ENCODE data around the gene SEZ6L.

The SEZ6L gene

DNA sequence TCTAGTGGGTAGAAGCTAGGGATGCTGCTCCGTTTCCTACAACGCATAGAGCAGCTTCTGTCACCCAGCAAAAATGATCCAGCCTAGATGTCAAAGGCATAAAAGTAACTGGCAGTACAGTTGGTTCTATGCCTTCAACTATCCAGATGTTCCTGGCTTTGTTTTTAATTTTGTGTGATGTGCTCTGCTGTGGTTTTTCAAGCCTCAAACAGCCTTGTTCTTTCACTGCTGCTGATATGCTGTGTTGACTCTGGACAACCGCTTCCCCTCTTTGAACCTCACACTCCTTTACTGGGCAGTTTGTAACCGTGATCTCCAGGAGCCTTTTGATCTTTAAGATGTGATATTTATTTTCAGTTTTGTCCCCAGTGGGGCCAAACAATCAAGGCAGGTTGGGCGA, 116.4 kb downstream of the SEZ6L start:
- peaks cover 3% of the 10 kb centered on the region; the same call in 1 of the 2 replicates for H3K27me3 ChIP-seq (ENCODE audit: control insufficient read depth, low read length)
- no peaks in the 10 kb centered on the region for H3K9me3 ChIP-seq (ENCODE audit: control insufficient read depth, insufficient read depth, low read length)
- H3K27ac ChIP-seq (ENCODE audit: low read depth, low read length), result no peak overlapping the region
- H3K36me3 ChIP-seq (ENCODE audit: control insufficient read depth, low read length), result no peaks in the 10 kb centered on the region
- H4K20me1 ChIP-seq (ENCODE audit: control insufficient read depth, insufficient read depth, low read depth, low read length), result no peaks in the 10 kb centered on the region
- H3K4me2 ChIP-seq (ENCODE audit: low read length), result no peak overlapping the region
- no peaks in the 10 kb centered on the region for H3K9me2 ChIP-seq (replicated peaks; ENCODE audit: control insufficient read depth, low read length)
- H3K4me1 ChIP-seq (ENCODE audit: control insufficient read depth, low read length), result no peaks in the 10 kb centered on the region
- TF ChIP-seq, protein P1, sequence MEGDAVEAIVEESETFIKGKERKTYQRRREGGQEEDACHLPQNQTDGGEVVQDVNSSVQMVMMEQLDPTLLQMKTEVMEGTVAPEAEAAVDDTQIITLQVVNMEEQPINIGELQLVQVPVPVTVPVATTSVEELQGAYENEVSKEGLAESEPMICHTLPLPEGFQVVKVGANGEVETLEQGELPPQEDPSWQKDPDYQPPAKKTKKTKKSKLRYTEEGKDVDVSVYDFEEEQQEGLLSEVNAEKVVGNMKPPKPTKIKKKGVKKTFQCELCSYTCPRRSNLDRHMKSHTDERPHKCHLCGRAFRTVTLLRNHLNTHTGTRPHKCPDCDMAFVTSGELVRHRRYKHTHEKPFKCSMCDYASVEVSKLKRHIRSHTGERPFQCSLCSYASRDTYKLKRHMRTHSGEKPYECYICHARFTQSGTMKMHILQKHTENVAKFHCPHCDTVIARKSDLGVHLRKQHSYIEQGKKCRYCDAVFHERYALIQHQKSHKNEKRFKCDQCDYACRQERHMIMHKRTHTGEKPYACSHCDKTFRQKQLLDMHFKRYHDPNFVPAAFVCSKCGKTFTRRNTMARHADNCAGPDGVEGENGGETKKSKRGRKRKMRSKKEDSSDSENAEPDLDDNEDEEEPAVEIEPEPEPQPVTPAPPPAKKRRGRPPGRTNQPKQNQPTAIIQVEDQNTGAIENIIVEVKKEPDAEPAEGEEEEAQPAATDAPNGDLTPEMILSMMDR (IDR thresholded peaks at IDR 0.05; ENCODE audit: low read depth, low read length, poor library complexity, severe bottlenecking), result no peak
- no peak for TF ChIP-seq EZH2phosphoT487 (IDR thresholded peaks at IDR 0.05; ENCODE audit: borderline replicate concordance, low read length)
- H3K4me3 ChIP-seq (ENCODE audit: low read length), result no peak overlapping the region
- H3F3A ChIP-seq (ENCODE audit: control insufficient read depth, insufficient read depth), result no peaks in the 10 kb centered on the region
- no peaks in the 10 kb centered on the region for H3K79me2 ChIP-seq (ENCODE audit: control insufficient read depth, low read length)

DNA sequence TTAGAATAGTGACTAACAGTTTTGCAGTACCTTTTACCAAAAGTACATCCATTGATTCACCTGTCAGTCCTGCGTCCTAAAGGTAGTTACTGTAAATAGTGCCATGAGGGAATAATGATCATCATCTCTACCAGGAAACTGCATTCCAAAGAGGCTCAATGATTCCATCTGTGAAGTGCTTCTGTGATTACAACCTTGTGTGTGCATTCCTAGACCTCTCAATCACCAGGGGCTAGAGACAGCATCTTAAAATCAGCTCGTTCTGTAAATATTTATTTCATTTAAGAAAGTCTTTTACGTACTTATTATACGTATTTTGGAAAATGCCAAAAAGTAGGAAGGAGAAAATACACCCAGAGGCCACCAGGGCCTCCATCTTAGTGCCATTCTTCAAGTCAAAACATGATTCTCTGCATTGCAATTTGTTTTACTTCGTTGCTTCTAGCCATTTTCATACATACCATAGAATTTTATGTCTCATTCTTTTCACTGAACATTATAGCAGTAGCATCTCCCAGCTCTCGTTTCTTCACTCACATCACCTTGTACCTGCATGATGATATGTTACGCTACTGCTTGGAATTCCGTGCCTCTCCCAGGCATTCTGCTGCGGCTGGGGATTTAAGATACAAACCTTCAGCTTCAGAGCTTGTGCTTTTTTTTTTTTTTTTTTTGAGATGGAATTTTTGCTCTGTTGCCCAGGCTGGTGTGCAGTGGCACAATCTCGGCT, 117.0 kb downstream of the SEZ6L start:
- Histone ChIP-seq H3K79me2 (ENCODE audit: control insufficient read depth, low read length) (no peaks in the 10 kb centered on the region), H4K20me1 (ENCODE audit: control insufficient read depth, insufficient read depth, low read depth, low read length) (no peaks in the 10 kb centered on the region), H3K4me3 (ENCODE audit: low read length) (no peak overlapping the region), H3K9me3 (ENCODE audit: control insufficient read depth, insufficient read depth, low read length) (no peaks in the 10 kb centered on the region), H3K27me3 (ENCODE audit: control insufficient read depth, low read length) (peaks cover 3% of the 10 kb centered on the region; the same call in 1 of the 2 replicates), H3K27ac (ENCODE audit: low read depth, low read length) (no peak overlapping the region), H3K36me3 (ENCODE audit: control insufficient read depth, low read length) (no peaks in the 10 kb centered on the region), H3K9me2 (replicated peaks; ENCODE audit: control insufficient read depth, low read length) (no peaks in the 10 kb centered on the region), H3K4me1 (ENCODE audit: control insufficient read depth, low read length) (no peaks in the 10 kb centered on the region), H3F3A (ENCODE audit: control insufficient read depth, insufficient read depth) (no peaks in the 10 kb centered on the region), H3K4me2 (ENCODE audit: low read length) (no peak overlapping the region)
- TF ChIP-seq, protein P1 (IDR thresholded peaks at IDR 0.05; ENCODE audit: low read depth, low read length, poor library complexity, severe bottlenecking), result no peak
- no peak for TF ChIP-seq EZH2phosphoT487 (IDR thresholded peaks at IDR 0.05; ENCODE audit: borderline replicate concordance, low read length)

GRCh38 chr22:26287382-26288225, 118.3 kb downstream of the SEZ6L start:
- Histone ChIP-seq H3K9me2 (replicated peaks; ENCODE audit: control insufficient read depth, low read length) (no peaks in the 10 kb centered on the region), H4K20me1 (ENCODE audit: control insufficient read depth, insufficient read depth, low read depth, low read length) (no peaks in the 10 kb centered on the region), H3K4me2 (ENCODE audit: low read length) (no peak overlapping the region), H3K27me3 (ENCODE audit: control insufficient read depth, low read length) (peaks cover 3% of the 10 kb centered on the region; the same call in 1 of the 2 replicates), H3F3A (ENCODE audit: control insufficient read depth, insufficient read depth) (no peaks in the 10 kb centered on the region), H3K4me1 (ENCODE audit: control insufficient read depth, low read length) (no peaks in the 10 kb centered on the region), H3K79me2 (ENCODE audit: control insufficient read depth, low read length) (no peaks in the 10 kb centered on the region), H3K9me3 (ENCODE audit: control insufficient read depth, insufficient read depth, low read length) (no peaks in the 10 kb centered on the region), H3K36me3 (ENCODE audit: control insufficient read depth, low read length) (no peaks in the 10 kb centered on the region), H3K27ac (ENCODE audit: low read depth, low read length) (no peak overlapping the region), H3K4me3 (ENCODE audit: low read length) (no peak overlapping the region)
- TF ChIP-seq EZH2phosphoT487 (IDR thresholded peaks at IDR 0.05; ENCODE audit: borderline replicate concordance, low read length), result no peak
- TF ChIP-seq, protein P1 (IDR thresholded peaks at IDR 0.05; ENCODE audit: low read depth, low read length, poor library complexity, severe bottlenecking), result no peak
